A549 (cell line): Measurements from ENCODE around the gene TP53I11. TPM values are rescaled to one million over a fixed set of nuclear protein-coding genes. Genes with fewer than 3 reads are reported as not detected.

Source experiments
- ATAC-seq, 2 experiments: fragments of 200-7000 bp in 1 of 2; fragments of >200 bp in 1 of 2; cut with Nextera tagmentation in 1 of 2; cut with Tn5 transposase in 1 of 2; 3 replicates each; pipeline versions ENCODE4 v1.8.0 to v1.9.1; 2018 to 2020; ENCODE audit warnings: mild to moderate bottlenecking in 1 of 2, moderate library complexity in 1 of 2
- CTCF ChIA-PET: fragments of 300-600 bp; sonication (Branson Sonifier 250); formaldehyde crosslinking; extraction: SDS; loops from one replicate; lab custom pipeline; 2021; ENCODE audit warnings: antibody characterized with exemption, inconsistent platforms; lab: Yijun Ruan, JAX
- POLR2A ChIA-PET: fragments of 350-600 bp; formaldehyde crosslinking; extraction: SDS; loops from one replicate; lab custom pipeline; 2021; ENCODE audit warnings: antibody characterized with exemption, inconsistent platforms; lab: Yijun Ruan, JAX
- DNase-seq, 2 experiments: peaks; one replicate each; pipeline versions ENCODE4 v3.0.0 to v3.0.0-alpha.2; 2011 to 2016; ENCODE audit warnings: low read depth in 1 of 2, low spot score in 1 of 2
- FAIRE-seq: peaks from 2 replicates; lab custom pipeline; 2011; peaks lifted over from hg19 to GRCh38; lab: Jason Lieb, UNC
- H3K27ac ChIP-seq, 2 experiments: fragments of >200 bp; sonication (Bioruptor Twin); formaldehyde crosslinking; 3 replicates each; pipeline ENCODE4 v1.5.1; 2016 to 2017
- H3K4me1 ChIP-seq: fragments of >200 bp; sonication (Bioruptor Twin); formaldehyde crosslinking; 3 replicates; pipeline ENCODE4 v1.6.1; 2016
- H3K4me2 ChIP-seq: fragments of >200 bp; sonication (Bioruptor Twin); formaldehyde crosslinking; 3 replicates; pipeline ENCODE4 v1.6.1; 2016
- H3K4me3 ChIP-seq: fragments of >200 bp; sonication (Bioruptor Twin); formaldehyde crosslinking; 3 replicates; pipeline ENCODE4 v1.5.1; 2016
- H3K9me3 ChIP-seq: fragments of >200 bp; sonication (Bioruptor Twin); formaldehyde crosslinking; 3 replicates; pipeline ENCODE4 v1.6.1; 2016
- ATOH8 ChIP-seq: fragments of 250-450 bp; sonication (Bioruptor Pico); IDR thresholded peaks from 2 replicates; pipeline ENCODE4 v1.5.0; 2020; ENCODE audit warnings: low read depth, mild to moderate bottlenecking, moderate library complexity
- BHLHE40 ChIP-seq: IDR thresholded peaks from 2 replicates; pipeline ENCODE4 v1.6.1; 2012; ENCODE audit warnings: low read depth, low read length, inconsistent platforms
- CEBPB ChIP-seq, 2 experiments: fragments of >200 bp in 1 of 2; sonication (Bioruptor Twin) in 1 of 2; formaldehyde crosslinking in 1 of 2; IDR thresholded peaks; 2 replicates each; pipeline ENCODE4 v1.6.1; 2012 to 2016
- CHD2 ChIP-seq: fragments of 150-350 bp; IDR thresholded peaks from 2 replicates; pipeline ENCODE4 v1.6.1; 2014; ENCODE audit warnings: low read length; ENCODE audit not compliant: partially characterized antibody
- ELK1 ChIP-seq: fragments of 150-350 bp; IDR thresholded peaks from 2 replicates; pipeline ENCODE4 v1.6.1; 2014; ENCODE audit warnings: low read depth, mild to moderate bottlenecking, low read length
- GATA3 ChIP-seq: IDR thresholded peaks from 2 replicates; pipeline ENCODE4 v1.6.1; 2012; ENCODE audit warnings: borderline replicate concordance
- HOXA7 ChIP-seq: fragments of 250-450 bp; sonication (Bioruptor Pico); IDR thresholded peaks from 2 replicates; pipeline ENCODE4 v1.5.0; 2020; ENCODE audit warnings: mild to moderate bottlenecking, moderate library complexity
- MAZ ChIP-seq: fragments of 150-350 bp; IDR thresholded peaks from 2 replicates; pipeline ENCODE4 v1.6.1; 2014; ENCODE audit warnings: antibody characterized with exemption, low read depth, low read length, borderline replicate concordance
- POLR2A ChIP-seq: IDR thresholded peaks from 2 replicates; pipeline ENCODE4 v1.6.1; 2012; ENCODE audit warnings: mild to moderate bottlenecking, low read length
- RARB ChIP-seq: fragments of 250-450 bp; sonication (Bioruptor Pico); IDR thresholded peaks from 2 replicates; pipeline ENCODE4 v1.8.0; 2021; ENCODE audit warnings: mild to moderate bottlenecking, moderate library complexity
- REST ChIP-seq: fragments of 200-600 bp; sonication (generic); IDR thresholded peaks from 2 replicates; pipeline ENCODE4 v1.6.1; 2016; ENCODE audit warnings: antibody characterized with exemption, mild to moderate bottlenecking, moderate library complexity
- SMC3 ChIP-seq: fragments of >200 bp; sonication (Bioruptor Twin); formaldehyde crosslinking; IDR thresholded peaks from 3 replicates; pipeline ENCODE4 v1.6.1; 2018; ENCODE audit warnings: inconsistent platforms
- SREBF2 ChIP-seq: fragments of 450-650 bp; IDR thresholded peaks from 2 replicates; pipeline ENCODE4 v1.6.1; 2014; ENCODE audit warnings: mild to moderate bottlenecking, moderate library complexity
- TFCP2L1 ChIP-seq: fragments of 250-450 bp; sonication (Bioruptor Pico); IDR thresholded peaks from 2 replicates; pipeline ENCODE4 v1.5.0; 2021; ENCODE audit warnings: mild to moderate bottlenecking
- TP53 ChIP-seq: fragments of 250-450 bp; sonication (Bioruptor Pico); IDR thresholded peaks from 2 replicates; pipeline ENCODE4 v1.5.0; 2021; ENCODE audit warnings: mild to moderate bottlenecking, moderate library complexity
- WGBS: methylation state at CpG from one replicate; pipeline ENCODE4 v1.1.6; 2017; ENCODE audit errors: missing lambda C conversion rate; 5-methylcytosine and 5-hydroxymethylcytosine counted together
- polyA plus RNA-seq, 4 experiments: library from polyadenylated mRNA; depleted of rRNA in 3 of 4; stranded (reverse); fragments of >200 nt; fragmentation: RNase III in 1 of 4; extraction: RNeasy Plus Mini Kit Qiagen cat#74134 plus additional on column Dnase treatment in 1 of 4; gene quantifications; 2 replicates in 3 of 4; 3 replicates in 1 of 4; pipeline ENCODE4 v1.2.3, GENCODE V29; 2011 to 2017

Gene TP53I11
- polyA plus RNA-seq, 2 of the 4 experiments (the other 2 are of a cell fraction) = 11.2 to 28.2 TPM

- TF ChIP-seq TFCP2L1 (CRISPR knock-in tag) = no peak
- no peak for TF ChIP-seq CEBPB (IDR thresholded peaks at IDR 0.05)
- TF ChIP-seq ELK1 = no peak
- no peak for TF ChIP-seq TP53 (CRISPR knock-in tag)
Measured at GRCh38 chr11:44905131-44905866, 45.4 kb downstream of the TP53I11 start (continued).

GRCh38 chr11:44904261-44905020 is 46.2 kb downstream of the TP53I11 start:
- no peak overlapping the region for H3K27ac ChIP-seq
- no peak for TF ChIP-seq REST
- TF ChIP-seq CEBPB (IDR thresholded peaks at IDR 0.05) = no peak
- no peak for TF ChIP-seq ATOH8 (CRISPR knock-in tag)
- no peak for TF ChIP-seq TFCP2L1 (CRISPR knock-in tag)
- TF ChIP-seq RARB = no peak
- no peak for TF ChIP-seq HOXA7
- no peak for TF ChIP-seq CHD2
- no peak for TF ChIP-seq GATA3
- WGBS = 62% methylated on average over 12 of the region's 12 CpGs
- POLR2A ChIA-PET = no interaction called here
- no peak for DNase-seq
- ATAC-seq = no peak
- H3K9me3 ChIP-seq = no peaks in the 10 kb centered on the region
- H3K4me1 ChIP-seq = no peaks in the 10 kb centered on the region
- no peak overlapping the region for H3K4me3 ChIP-seq
- FAIRE-seq = no peak
- no peak overlapping the region for H3K4me2 ChIP-seq
- CTCF ChIA-PET = interaction anchor here (0.6 to 6.8 kb wide), 7 partner anchors 9 to 348 kb away, joined by 3 to 48 read pairs (median 5); no protein-coding TSS in a partner anchor

GRCh38 chr11:44903518-44903917 is 47.2 kb downstream of the TP53I11 start:
- FAIRE-seq (no peak), DNase-seq (no peak), ATAC-seq (no peak)
- 36% methylated on average over 3 of the region's 3 CpGs for WGBS
- H3K4me3 ChIP-seq = no peak overlapping the region
- H3K4me2 ChIP-seq = no peak overlapping the region
- ChIA-PET CTCF (interaction anchor here (0.9 to 6.8 kb wide), 8 partner anchors 8 to 287 kb away, joined by 3 to 48 read pairs (median 4); no protein-coding TSS in a partner anchor), POLR2A (no interaction called here)
- H3K4me1 ChIP-seq = no peaks in the 10 kb centered on the region
- H3K27ac ChIP-seq = no peak overlapping the region
- TF ChIP-seq BHLHE40 = no peak
- no peak for TF ChIP-seq SMC3
- TF ChIP-seq SREBF2 = no peak
- TF ChIP-seq MAZ = no peak
- TF ChIP-seq POLR2A = no peak
- TF ChIP-seq REST = no peak
- no peak for TF ChIP-seq TP53 (CRISPR knock-in tag)
- H3K9me3 ChIP-seq = peaks cover 5% of the 10 kb centered on the region; the same call in 1 of the 3 replicates
